Measurements from ENCODE around the gene SMAD1.

The SMAD1 gene

GRCh38 chr4:145440292-145441007 is 41.2 kb upstream of the SMAD1 start:
- DNase-seq (ENCODE audit: low read depth): no peak
- TF ChIP-seq CTCF (IDR thresholded peaks at IDR 0.05; ENCODE audit: low read length, missing control alignments): no peak
- no peak overlapping the region for H3K4me3 ChIP-seq (replicated peaks; ENCODE audit: low read depth, low read length)

GRCh38 chr4:145446184-145446583 is 35.5 kb upstream of the SMAD1 start:
- TF ChIP-seq CTCF (IDR thresholded peaks at IDR 0.05; ENCODE audit: low read length, missing control alignments): no peak
- DNase-seq (ENCODE audit: low read depth): no peak
- no peak overlapping the region for H3K4me3 ChIP-seq (replicated peaks; ENCODE audit: low read depth, low read length)

GRCh38 chr4:145451895-145452294 is 29.8 kb upstream of the SMAD1 start:
- DNase-seq (ENCODE audit: low read depth): no peak
- no peak overlapping the region for H3K4me3 ChIP-seq (replicated peaks; ENCODE audit: low read depth, low read length)
- no peak for TF ChIP-seq CTCF (IDR thresholded peaks at IDR 0.05; ENCODE audit: low read length, missing control alignments)

GRCh38 chr4:145452447-145453162 is 29.0 kb upstream of the SMAD1 start:
- DNase-seq (ENCODE audit: low read depth): no peak
- no peak for TF ChIP-seq CTCF (IDR thresholded peaks at IDR 0.05; ENCODE audit: low read length, missing control alignments)
- no peak overlapping the region for H3K4me3 ChIP-seq (replicated peaks; ENCODE audit: low read depth, low read length)

GRCh38 chr4:145453163-145453520 is 28.5 kb upstream of the SMAD1 start:
- no peak for DNase-seq (ENCODE audit: low read depth)
- no peak for TF ChIP-seq CTCF (IDR thresholded peaks at IDR 0.05; ENCODE audit: low read length, missing control alignments)
- no peak overlapping the region for H3K4me3 ChIP-seq (replicated peaks; ENCODE audit: low read depth, low read length)

DNA sequence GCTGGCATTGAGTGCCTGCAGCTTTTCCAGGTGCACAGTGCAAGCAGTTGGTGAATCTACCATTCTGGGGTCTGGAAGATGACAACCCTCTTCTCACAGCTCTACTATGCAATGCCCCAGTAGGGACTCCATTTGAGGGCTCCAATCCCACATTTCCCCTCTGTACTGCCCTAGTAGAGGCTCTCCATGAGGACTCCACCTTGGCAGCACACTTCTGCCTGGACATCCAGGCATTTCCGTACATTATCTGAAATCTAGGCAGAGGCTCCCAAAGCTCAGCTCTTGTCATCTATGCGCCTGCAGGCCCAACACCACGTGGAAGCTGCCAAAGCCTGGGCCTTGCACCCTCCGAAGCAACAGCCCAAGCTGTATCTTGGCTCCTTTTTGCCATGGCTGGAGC is 8.4 kb upstream of the SMAD1 start:
- DNase-seq (ENCODE audit: low read depth): no peak
- no peak overlapping the region for H3K4me3 ChIP-seq (replicated peaks; ENCODE audit: low read depth, low read length)
- no peak for TF ChIP-seq CTCF (IDR thresholded peaks at IDR 0.05; ENCODE audit: low read length, missing control alignments)

DNA sequence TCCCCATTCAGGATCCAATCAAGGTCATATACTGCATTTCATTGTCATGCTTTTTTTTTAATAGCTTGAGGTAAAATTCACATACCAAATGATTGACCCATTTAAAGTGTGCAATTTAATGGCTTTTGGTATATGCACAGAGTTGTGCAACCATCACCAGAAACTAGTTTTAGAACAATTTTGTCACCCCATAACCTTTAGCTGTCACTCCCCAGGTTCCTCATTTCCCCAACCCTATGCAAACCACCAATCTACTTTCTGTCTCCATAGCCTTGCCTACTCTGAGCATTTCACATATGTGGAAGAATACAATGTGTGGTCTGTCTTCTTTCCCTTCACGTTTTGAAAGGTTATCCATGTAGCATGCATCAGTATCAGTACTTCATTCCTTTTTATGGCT is 1.4 kb upstream of the SMAD1 start:
- no peak for DNase-seq (ENCODE audit: low read depth)
- no peak for TF ChIP-seq CTCF (IDR thresholded peaks at IDR 0.05; ENCODE audit: low read length, missing control alignments)
- no peak overlapping the region for H3K4me3 ChIP-seq (replicated peaks; ENCODE audit: low read depth, low read length)
